T-helper 1 cell treated with Interleukin-12 subunit alpha and Interleukin-12 subunit beta and Interleukin-4 antibody, amounts not matched to agents 30 ng/mL and 1 ng/mL, for 36 hours (primary cell): Measurements from ENCODE around the gene USP12. TPM values are rescaled to one million over a fixed set of nuclear protein-coding genes. Genes with fewer than 3 reads are reported as not detected.
"Not testable (repeated sequence)": the region's sequence is repeated elsewhere in the genome, so short reads cannot be mapped to it uniquely, and the experiment has no call there.

ENCODE experiments used
- intact Hi-C: fragments of 100-400 bp; cut with micrococcal nuclease; formaldehyde crosslinking; loops from one replicate; pipeline ENCODE4 v1.15.1; 2024
- total RNA-seq: library from RNA; stranded (reverse); gene quantifications from 2 replicates; pipeline ENCODE4 v1.2.3, GENCODE V29; 2022

Gene USP12
- total RNA-seq, 1 donor from 2014 or later = 34.7 TPM

GRCh38 chr13:27125357-27126282, 46.0 kb downstream of the USP12 start:
- intact Hi-C loops = no loop called here

GRCh38 chr13:27124571-27124970, 47.0 kb downstream of the USP12 start:
- intact Hi-C loops = no loop called here

GRCh38 chr13:27123445-27123844, 48.2 kb downstream of the USP12 start:
- intact Hi-C loops = not testable (repeated sequence)

DNA sequence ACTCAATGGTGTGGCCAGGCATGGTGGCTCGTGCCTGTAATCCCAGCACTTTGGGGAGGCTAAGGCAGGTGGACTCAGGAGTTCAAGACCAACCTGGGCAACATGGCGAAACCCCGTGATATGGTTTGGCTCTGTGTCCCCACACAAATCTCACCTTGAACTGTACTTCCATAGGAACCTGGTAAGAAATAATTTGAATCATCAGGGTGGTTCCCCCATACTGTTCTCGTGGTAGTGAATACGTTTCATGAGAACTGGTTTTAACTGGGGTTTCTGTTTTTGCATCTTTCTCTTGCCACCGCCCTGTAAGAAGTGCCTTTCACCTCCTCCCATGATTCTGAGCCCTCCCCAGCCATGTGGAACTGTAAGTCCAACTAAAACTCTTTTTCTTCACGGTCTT, 49.6 kb downstream of the USP12 start:
- intact Hi-C loops = no loop called here

- intact Hi-C loops = no loop called here
Measured at GRCh38 chr13:27120811-27121210, 50.8 kb downstream of the USP12 start.

GRCh38 chr13:27120011-27120410, 51.6 kb downstream of the USP12 start:
- intact Hi-C loops = no loop called here

- intact Hi-C loops = no loop called here
Measured at GRCh38 chr13:27118428-27119054, 53.1 kb downstream of the USP12 start.

GRCh38 chr13:27117952-27118351, 53.7 kb downstream of the USP12 start:
- intact Hi-C loops = no loop called here

DNA sequence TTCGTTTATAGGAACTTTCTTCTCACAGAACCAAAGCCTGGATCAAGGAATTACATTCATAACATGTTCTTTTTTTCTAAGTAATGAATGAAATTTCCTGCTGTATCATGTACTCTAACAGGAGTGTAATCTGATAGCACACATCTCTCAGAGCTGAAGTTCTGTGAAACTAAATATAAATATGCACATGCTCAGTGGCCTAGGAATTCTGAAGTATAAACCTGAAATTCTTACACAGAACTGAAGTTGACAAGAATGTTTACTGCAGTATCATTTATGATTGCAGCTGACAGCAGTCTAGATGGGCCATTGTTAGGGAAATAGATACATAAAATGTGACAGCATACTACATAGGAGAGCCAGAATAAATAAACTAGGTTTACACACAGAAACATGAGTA, 54.5 kb downstream of the USP12 start:
- intact Hi-C loops = no loop called here

DNA sequence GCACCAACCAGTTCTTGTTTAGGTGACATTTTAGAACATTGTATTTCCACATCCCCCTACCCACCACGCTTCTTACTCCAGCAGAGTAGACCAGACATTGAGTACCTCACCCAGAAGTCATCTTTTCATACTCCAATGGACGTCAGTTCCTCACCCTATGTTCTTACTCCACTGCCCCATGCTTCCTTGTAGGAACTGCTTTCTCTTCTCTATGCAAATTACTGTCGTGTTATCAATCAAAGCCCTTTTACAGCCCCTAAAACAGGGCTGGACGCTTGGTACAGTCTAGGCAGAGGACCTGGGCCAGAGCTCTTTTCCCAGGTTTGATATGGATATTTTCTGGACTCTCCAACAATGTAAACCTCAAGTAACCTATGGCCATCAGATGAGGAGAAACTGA, 58.2 kb downstream of the USP12 start:
- intact Hi-C loops = no loop called here

DNA sequence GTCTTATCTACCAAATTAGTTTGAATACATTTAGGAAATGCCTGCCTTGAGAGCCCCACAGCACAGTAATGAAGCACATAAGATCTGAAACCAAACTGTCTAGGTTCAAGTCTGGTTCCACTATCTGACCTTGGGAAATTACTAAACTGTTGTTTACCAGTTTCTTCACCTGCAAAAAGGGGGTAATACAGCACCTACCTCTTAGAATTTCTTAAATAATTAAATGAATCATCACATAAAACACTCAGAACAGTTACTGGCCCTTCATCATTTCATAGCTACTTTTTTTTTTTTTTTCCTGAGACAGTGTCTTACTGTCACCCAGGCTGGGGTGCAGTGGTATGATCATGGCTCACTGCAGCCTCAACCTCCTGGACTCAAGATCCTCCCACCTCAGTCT, 59.6 kb downstream of the USP12 start:
- intact Hi-C loops = no loop called here

GRCh38 chr13:27110056-27110746, 61.4 kb downstream of the USP12 start:
- intact Hi-C loops = no loop called here

DNA sequence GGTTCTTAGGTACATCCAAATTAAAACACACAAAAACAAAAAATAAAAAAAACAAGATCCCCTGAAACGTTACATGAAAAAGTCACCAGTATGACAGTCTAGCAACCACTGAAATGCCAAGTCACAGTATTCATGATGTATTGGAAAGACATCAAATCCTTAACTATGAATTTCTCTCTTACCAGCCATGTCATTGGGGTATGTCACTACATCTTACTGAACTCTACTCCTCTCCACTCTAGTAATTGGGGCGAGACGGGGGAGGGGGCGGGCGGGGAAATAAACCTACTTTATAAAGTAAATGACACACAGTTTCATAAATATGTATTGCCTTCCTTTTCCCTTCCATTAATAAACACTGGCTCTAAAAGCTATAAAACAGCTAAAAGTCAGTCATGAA, 65.5 kb downstream of the USP12 start:
- intact Hi-C loops = no loop called here

DNA sequence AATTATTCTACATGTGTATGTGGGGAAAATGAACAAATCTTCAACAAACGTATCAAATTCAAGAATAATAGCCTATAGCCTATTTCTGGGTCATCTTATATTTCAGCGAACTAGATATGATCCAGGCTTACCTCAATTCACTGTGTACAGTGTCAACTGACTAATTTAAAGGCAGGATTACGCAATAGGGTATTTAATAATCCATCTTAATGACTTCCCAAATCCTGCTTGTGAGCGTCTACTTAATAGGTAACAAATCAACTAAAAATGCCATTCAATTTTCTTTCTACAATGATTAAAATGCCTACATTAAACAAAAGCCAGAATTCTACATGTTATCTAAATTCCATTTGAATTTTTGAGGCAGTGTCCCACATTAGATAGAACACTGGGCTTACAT, 67.0 kb downstream of the USP12 start:
- intact Hi-C loops = no loop called here

DNA sequence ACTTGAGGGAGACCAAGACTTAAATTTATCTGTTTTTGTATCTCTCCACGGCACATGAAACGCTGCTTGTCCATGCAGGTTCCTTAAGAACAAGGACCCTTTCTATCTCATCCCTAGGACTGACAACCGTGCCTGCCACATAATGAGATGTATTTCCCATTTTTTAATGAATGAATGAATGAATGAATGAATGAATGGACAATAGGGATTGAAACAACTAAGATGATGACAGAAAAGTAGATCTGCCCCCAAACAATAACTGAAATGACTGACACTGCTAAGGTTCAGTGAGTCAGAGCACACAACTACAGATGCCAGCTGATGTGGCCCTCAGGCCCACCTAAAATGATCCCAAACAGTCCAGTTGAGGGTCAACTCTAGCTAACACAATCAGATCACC, 69.8 kb downstream of the USP12 start:
- intact Hi-C loops = no loop called here

DNA sequence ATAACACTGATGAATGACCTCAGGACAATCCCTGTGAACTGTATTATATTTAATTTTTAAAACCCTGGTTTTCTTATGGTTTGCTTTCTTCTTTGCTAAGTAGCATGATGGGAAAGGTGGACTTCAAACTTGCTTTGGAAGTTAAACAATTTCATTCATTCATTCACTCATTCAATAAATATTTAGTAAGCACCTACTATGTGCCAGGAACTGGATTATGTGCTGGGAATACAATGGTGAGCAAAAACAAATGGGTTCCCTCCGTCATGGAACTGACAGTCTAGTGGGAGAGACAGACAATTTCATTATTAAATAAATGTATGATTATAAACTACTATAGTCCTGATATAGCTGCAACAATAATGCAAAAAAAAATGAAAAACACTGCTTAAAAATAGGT, 70.3 kb downstream of the USP12 start:
- intact Hi-C loops = no loop called here

DNA sequence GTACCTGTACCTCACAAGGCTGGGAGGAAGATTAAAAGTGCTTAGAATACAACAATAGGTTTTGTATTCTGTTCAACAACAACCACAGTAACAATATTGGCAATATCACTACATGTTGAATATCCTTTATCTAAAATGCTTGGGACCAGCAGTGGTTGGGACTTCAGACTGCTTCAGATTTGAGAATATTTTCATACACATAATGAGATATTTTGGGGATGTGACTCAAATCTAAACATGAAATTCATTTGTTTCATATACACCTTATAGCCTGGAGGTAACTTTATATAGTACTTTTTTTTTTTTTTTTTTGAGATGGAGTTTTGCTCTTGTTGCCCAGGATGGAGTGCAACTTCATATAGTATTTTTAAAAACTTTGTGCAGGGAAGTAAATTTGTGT, 73.9 kb downstream of the USP12 start:
- intact Hi-C loops = no loop called here

DNA sequence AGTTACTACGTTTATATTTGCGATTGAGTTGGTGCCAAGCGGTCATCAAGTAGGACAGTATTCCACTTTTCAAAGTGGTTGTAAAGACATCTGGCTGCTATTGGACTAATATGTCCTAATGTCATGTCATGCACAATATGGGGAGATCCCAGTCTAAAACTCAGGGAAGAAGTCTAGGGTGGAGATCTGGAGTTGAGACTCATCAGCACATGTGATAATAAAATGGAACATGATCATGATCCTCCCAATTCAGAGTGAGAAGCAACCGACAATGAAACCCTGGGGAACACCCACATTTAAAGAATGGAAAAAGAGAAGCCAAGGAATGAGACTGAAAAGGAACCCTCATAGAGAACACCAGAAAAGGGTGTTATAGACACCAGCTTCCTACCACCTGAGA, 80.2 kb downstream of the USP12 start:
- intact Hi-C loops = no loop called here

DNA sequence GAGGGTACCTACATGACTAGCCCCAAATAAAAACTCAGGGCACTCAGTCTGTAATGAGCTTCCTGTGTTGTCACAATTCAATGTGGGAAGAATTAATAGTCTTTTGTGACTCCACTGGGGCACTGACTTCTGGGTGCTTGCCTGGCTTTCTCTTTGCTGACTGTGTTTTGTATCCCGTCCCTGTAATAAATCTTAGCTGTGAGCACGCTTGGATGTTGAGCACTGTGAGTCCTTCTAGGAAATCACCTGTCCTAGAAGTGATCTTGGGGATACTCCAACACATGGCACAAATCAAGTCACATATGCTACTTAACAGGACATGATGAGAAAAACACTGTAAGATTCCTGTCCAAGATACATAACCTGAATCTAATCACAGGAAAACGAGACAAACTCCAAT, 83.0 kb downstream of the USP12 start:
- intact Hi-C loops = no loop called here

- intact Hi-C loops = no loop called here
Measured at GRCh38 chr13:27086599-27087265, 84.9 kb downstream of the USP12 start.

DNA sequence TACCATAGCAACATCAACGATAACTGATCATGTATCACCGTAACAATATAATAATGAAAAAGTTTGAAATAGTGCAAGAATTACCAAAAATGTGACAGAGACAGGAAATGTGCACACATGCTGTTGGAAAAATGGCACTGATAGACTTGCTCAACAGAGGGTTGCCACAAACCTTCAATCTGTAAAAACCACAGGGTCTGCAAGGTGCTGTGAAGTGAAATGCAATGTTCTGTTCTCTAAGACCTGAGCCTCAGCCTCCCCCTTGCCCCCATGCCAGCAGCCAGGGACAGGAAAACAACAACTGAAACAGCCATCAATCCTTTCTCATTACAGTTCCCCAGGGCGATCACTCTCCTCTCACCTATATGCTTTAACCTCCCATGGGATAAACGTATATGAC, 88.4 kb downstream of the USP12 start:
- intact Hi-C loops = no loop called here
